ENCODE data around the gene PTGIR. TPM values are rescaled to one million over a fixed set of nuclear protein-coding genes. Genes with fewer than 3 reads are reported as not detected.

The PTGIR gene
- total and polyA plus RNA-seq, 3 experiments from 2014 or later: 17.7 to 18.4 TPM; not detected in 1

DNA sequence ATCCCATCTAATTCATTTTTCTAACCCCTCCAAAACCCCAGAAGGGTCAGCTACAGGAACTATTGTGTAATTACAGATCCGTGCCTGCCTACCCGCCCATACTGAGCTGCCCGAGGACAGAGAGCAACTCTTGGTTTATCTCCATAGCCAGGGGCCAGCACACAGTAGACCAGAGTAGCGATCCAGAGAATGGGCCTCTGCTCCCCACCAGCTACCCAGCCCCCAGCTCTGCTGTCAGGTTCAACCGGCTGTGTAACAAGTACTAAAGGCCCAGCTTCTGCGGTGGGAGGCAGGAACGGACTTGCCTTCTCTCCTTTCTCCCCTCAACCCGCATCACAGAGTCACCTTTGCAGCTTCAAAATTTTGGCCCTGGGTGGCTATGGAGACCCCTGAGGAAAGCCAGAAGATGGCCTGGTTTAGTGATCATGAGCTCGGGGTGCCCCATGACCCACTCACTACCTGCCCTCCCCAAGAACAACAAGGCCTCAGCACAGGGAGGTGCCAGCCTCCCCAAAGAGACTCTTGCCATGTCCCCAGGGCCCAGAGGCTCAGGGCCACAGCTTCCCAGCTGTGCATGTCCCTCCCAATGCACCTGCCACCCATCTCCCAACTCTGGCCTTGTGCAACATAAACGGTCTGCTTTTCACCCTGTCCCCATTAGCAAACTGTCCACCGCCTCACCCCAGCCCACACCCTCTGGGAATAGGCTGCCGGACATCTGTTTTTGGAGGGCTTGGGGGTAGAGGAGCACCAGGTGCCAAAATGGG lies 18.0 kb downstream of the PTGIR start:
- Histone ChIP-seq H3K36me3 (ENCODE audit: insufficient read depth, low read length) (peaks cover 43% of the 10 kb centered on the region), H3K4me1 (ENCODE audit: insufficient read depth, low read length) (peaks cover 47% of the 10 kb centered on the region), H3K27me3 (ENCODE audit: insufficient read depth, low read length, poor library complexity, severe bottlenecking) (no peaks in the 10 kb centered on the region), H3K9me3 (ENCODE audit: low read length) (no peaks in the 10 kb centered on the region), H3K27ac (ENCODE audit: low read depth, low read length) (no peak overlapping the region), H3K4me3 (ENCODE audit: low read length) (no peak overlapping the region)
- CTCF ChIA-PET: interaction anchor here (1.2 kb wide), 2 partner anchors 11 to 77 kb away, joined by 3 read pairs; no protein-coding TSS in a partner anchor
- no peaks in the 10 kb centered on the region for H3K9me3 Mint-ChIP-seq
- H3K36me3 Mint-ChIP-seq: peaks cover 3 to 66% (median 15%) of the 10 kb centered on the region in 3 donors
- H3K4me3 Mint-ChIP-seq: peak overlapping the region in 2 of 7 donors; percentile 1 to 63
- POLR2A ChIA-PET: interaction anchor here (0.6 kb wide), 1 partner anchor 51 kb away, joined by 3 read pairs; no protein-coding TSS in a partner anchor
- DNase-seq: no peak
- peak overlapping the region in 4 of 8 donors; percentile 8 to 83 (median 56) for H3K27ac Mint-ChIP-seq
- H3K27me3 Mint-ChIP-seq: peaks cover 0 to 1% of the 10 kb centered on the region in 2 donors
- H3K4me1 Mint-ChIP-seq: peaks cover 51 to 65% (median 60%) of the 10 kb centered on the region in 3 donors

- ChIA-PET CTCF (interaction anchor here (1.2 to 2.1 kb wide), 2 partner anchors 8 to 10 kb away, joined by 3 to 5 read pairs; no protein-coding TSS in a partner anchor), POLR2A (no interaction called here)
- DNase-seq: no peak
- H3K4me3 ChIP-seq (ENCODE audit: low read length): no peak overlapping the region
- H3K9me3 ChIP-seq (ENCODE audit: low read length): no peaks in the 10 kb centered on the region
- H3K27me3 ChIP-seq (ENCODE audit: insufficient read depth, low read length, poor library complexity, severe bottlenecking): no peaks in the 10 kb centered on the region
- peak overlapping the region in 2 of 8 donors; percentile 48 to 80 for H3K27ac Mint-ChIP-seq
- H3K36me3 ChIP-seq (ENCODE audit: insufficient read depth, low read length): peaks cover 43% of the 10 kb centered on the region
- peaks cover 0 to 1% of the 10 kb centered on the region in 2 donors for H3K27me3 Mint-ChIP-seq
- H3K4me1 ChIP-seq (ENCODE audit: insufficient read depth, low read length): peaks cover 39% of the 10 kb centered on the region
- H3K36me3 Mint-ChIP-seq: peaks cover 3 to 67% (median 15%) of the 10 kb centered on the region in 3 donors
- H3K9me3 Mint-ChIP-seq: no peaks in the 10 kb centered on the region
- H3K4me3 Mint-ChIP-seq: peak overlapping the region in 2 of 7 donors; percentile 27 to 63
- H3K27ac ChIP-seq (ENCODE audit: low read depth, low read length): no peak overlapping the region
- H3K4me1 Mint-ChIP-seq: peaks cover 42 to 57% (median 52%) of the 10 kb centered on the region in 3 donors
These were observed 18.9 kb downstream of the PTGIR start for GRCh38 chr19:46606019-46606418.

- no peak overlapping the region for H3K27ac ChIP-seq (ENCODE audit: low read depth, low read length)
- CTCF ChIA-PET: interaction anchor here (1.2 to 2.1 kb wide), 2 partner anchors 9 to 10 kb away, joined by 3 to 5 read pairs; no protein-coding TSS in a partner anchor
- no peaks in the 10 kb centered on the region for H3K27me3 ChIP-seq (ENCODE audit: insufficient read depth, low read length, poor library complexity, severe bottlenecking)
- Mint-ChIP-seq H3K4me3 (peak overlapping the region in 2 of 7 donors; percentile 36 to 58), H3K36me3 (peaks cover 3 to 66% (median 15%) of the 10 kb centered on the region in 3 donors), H3K4me1 (peaks cover 36 to 56% (median 48%) of the 10 kb centered on the region in 3 donors), H3K27ac (peak overlapping the region in 4 of 8 donors; percentile 40 to 67 (median 56)), H3K27me3 (peaks cover 0 to 5% of the 10 kb centered on the region in 2 donors), H3K9me3 (peaks cover 0 to 2% (median 0%) of the 10 kb centered on the region in 5 donors)
- POLR2A ChIA-PET: no interaction called here
- peaks cover 32% of the 10 kb centered on the region for H3K4me1 ChIP-seq (ENCODE audit: insufficient read depth, low read length)
- H3K9me3 ChIP-seq (ENCODE audit: low read length): no peaks in the 10 kb centered on the region
- no peak for DNase-seq
- H3K36me3 ChIP-seq (ENCODE audit: insufficient read depth, low read length): peaks cover 43% of the 10 kb centered on the region
- no peak overlapping the region for H3K4me3 ChIP-seq (ENCODE audit: low read length)
These were observed 19.5 kb downstream of the PTGIR start for GRCh38 chr19:46605356-46605821.

DNA sequence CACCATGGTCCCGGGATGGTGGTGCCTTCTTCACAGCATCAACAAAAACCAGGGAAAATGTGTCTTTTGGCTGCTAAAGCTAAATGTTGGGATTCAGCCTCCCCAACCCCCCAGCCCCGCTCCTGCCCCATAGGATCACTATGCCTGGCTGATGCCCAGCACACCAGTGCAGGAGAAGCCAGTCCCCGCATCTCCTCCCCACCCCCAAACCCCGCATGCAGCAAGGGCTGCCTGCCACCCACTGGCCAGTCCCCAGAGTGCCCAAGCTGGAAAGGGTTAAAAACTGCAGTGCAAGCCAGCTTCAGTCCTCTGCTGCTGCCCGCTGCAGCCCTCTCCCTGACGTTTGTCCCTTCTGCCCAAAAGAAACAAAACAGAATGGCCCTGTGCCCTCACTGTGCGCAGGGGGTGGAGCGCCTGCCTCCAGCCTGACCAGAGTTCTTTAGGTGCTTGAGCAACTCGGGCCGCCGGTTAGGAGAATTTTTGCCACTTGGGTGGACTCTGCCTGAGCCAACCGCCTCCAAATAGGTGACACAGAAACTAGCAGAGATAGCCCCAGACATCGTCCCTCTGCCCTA lies 20.0 kb downstream of the PTGIR start:
- H3K36me3 ChIP-seq (ENCODE audit: insufficient read depth, low read length): peaks cover 43% of the 10 kb centered on the region
- no peak for DNase-seq
- ChIA-PET POLR2A (no interaction called here), CTCF (interaction anchor here (2.1 kb wide), 1 partner anchor 9 kb away, joined by 5 read pairs; no protein-coding TSS in a partner anchor)
- no peak overlapping the region for H3K27ac ChIP-seq (ENCODE audit: low read depth, low read length)
- Mint-ChIP-seq H3K36me3 (peaks cover 3 to 62% (median 15%) of the 10 kb centered on the region in 3 donors), H3K9me3 (peaks cover 0 to 2% (median 0%) of the 10 kb centered on the region in 5 donors), H3K4me3 (peak overlapping the region in 3 of 7 donors; percentile 36 to 55 (median 37)), H3K4me1 (peaks cover 40 to 56% (median 48%) of the 10 kb centered on the region in 3 donors), H3K27ac (peak overlapping the region in 3 of 8 donors; percentile 67 to 87 (median 77)), H3K27me3 (peaks cover 0 to 6% of the 10 kb centered on the region in 2 donors)
- H3K4me3 ChIP-seq (ENCODE audit: low read length): no peak overlapping the region
- H3K4me1 ChIP-seq (ENCODE audit: insufficient read depth, low read length): peaks cover 33% of the 10 kb centered on the region
- H3K9me3 ChIP-seq (ENCODE audit: low read length): no peaks in the 10 kb centered on the region
- H3K27me3 ChIP-seq (ENCODE audit: insufficient read depth, low read length, poor library complexity, severe bottlenecking): no peaks in the 10 kb centered on the region

GRCh38 chr19:46603752-46604231 lies 21.1 kb downstream of the PTGIR start:
- Histone ChIP-seq H3K27ac (ENCODE audit: low read depth, low read length) (no peak overlapping the region), H3K4me3 (ENCODE audit: low read length) (no peak overlapping the region), H3K36me3 (ENCODE audit: insufficient read depth, low read length) (peaks cover 35% of the 10 kb centered on the region), H3K9me3 (ENCODE audit: low read length) (no peaks in the 10 kb centered on the region), H3K27me3 (ENCODE audit: insufficient read depth, low read length, poor library complexity, severe bottlenecking) (no peaks in the 10 kb centered on the region), H3K4me1 (ENCODE audit: insufficient read depth, low read length) (peaks cover 26% of the 10 kb centered on the region)
- DNase-seq: no peak
- Mint-ChIP-seq H3K27me3 (peaks cover 0 to 7% of the 10 kb centered on the region in 2 donors), H3K27ac (peak overlapping the region in 7 of 8 donors; percentile 92 to 100 (median 96)), H3K4me1 (peaks cover 37 to 48% (median 48%) of the 10 kb centered on the region in 3 donors), H3K36me3 (peaks cover 6 to 51% (median 11%) of the 10 kb centered on the region in 3 donors), H3K4me3 (peak overlapping the region; percentile 94 to 100 (median 99)), H3K9me3 (peaks cover 0 to 5% (median 2%) of the 10 kb centered on the region in 5 donors)
- ChIA-PET POLR2A (interaction anchor here (4.2 kb wide), 1 partner anchor 7 kb away, joined by 52 read pairs; no protein-coding TSS in a partner anchor), CTCF (interaction anchor here (2.1 to 4.3 kb wide), 2 partner anchors 8 to 10 kb away, joined by 5 to 64 read pairs; no protein-coding TSS in a partner anchor)

DNA sequence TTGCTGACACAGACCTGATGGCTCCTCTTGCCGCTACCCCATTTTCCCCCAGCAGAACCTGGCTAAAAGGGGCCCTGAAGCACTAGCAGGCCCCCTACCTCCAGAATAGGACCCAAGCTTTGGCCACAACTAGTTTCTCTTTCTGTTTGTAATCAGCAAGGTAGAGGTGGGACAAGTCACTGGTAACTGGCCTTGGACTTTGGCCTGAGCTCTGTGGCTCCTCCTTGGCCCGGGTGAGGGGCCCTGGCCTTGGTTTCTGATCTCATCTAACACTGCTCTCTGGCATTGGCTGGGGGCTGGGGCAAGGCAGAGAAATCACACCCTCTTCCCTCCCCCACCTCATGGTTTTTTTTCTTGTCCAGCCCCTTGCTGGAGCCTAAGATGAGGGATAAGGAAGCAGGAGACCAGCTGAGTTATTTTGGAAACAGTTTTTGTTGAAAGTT lies 21.7 kb downstream of the PTGIR start:
- H3K36me3 Mint-ChIP-seq: peaks cover 11 to 46% (median 13%) of the 10 kb centered on the region in 3 donors
- peak overlapping the region; percentile 99 for H3K4me3 ChIP-seq (ENCODE audit: low read length)

More for the DNA sequence above, 21.7 kb downstream of the PTGIR start:
- DNase-seq: no peak
- ChIA-PET POLR2A (interaction anchor here (0.7 to 4.2 kb wide), 2 partner anchors 8 to 198 kb away, joined by 3 to 52 read pairs; no protein-coding TSS in a partner anchor), CTCF (interaction anchor here (4.3 kb wide), 1 partner anchor 9 kb away, joined by 64 read pairs; no protein-coding TSS in a partner anchor)
- H3K27ac Mint-ChIP-seq: peak overlapping the region; percentile 92 to 100 (median 96)
- Histone ChIP-seq H3K36me3 (ENCODE audit: insufficient read depth, low read length) (peaks cover 29% of the 10 kb centered on the region), H3K9me3 (ENCODE audit: low read length) (no peaks in the 10 kb centered on the region), H3K4me1 (ENCODE audit: insufficient read depth, low read length) (peaks cover 26% of the 10 kb centered on the region), H3K27me3 (ENCODE audit: insufficient read depth, low read length, poor library complexity, severe bottlenecking) (no peaks in the 10 kb centered on the region), H3K27ac (ENCODE audit: low read depth, low read length) (peak overlapping the region; percentile 90)
- peak overlapping the region; percentile 94 to 100 (median 99) for H3K4me3 Mint-ChIP-seq
- peaks cover 0 to 7% of the 10 kb centered on the region in 2 donors for H3K27me3 Mint-ChIP-seq
- H3K4me1 Mint-ChIP-seq: peaks cover 36 to 48% (median 48%) of the 10 kb centered on the region in 3 donors
- H3K9me3 Mint-ChIP-seq: peaks cover 2 to 10% (median 8%) of the 10 kb centered on the region in 5 donors
